Gastroesophageal sphincter (tissue), 3 donors: ENCODE data around the gene AGBL4.
"Not testable (repeated sequence)": the region's sequence is repeated elsewhere in the genome, so short reads cannot be mapped to it uniquely, and the experiment has no call there.

Source experiments
- CTCF ChIP-seq, 4 experiments: fragments of 200-600 bp in 2 of 4; fragments of 450-650 bp in 2 of 4; sonication (generic) in 1 of 4; IDR thresholded peaks; one replicate each; pipeline ENCODE4 v1.5.1; 2017 to 2019; ENCODE audit warnings: antibody characterized with exemption in 4 of 4, mild to moderate bottlenecking in 2 of 4, moderate library complexity in 2 of 4
- POLR2A ChIP-seq, 2 donors: fragments of 450-650 bp; IDR thresholded peaks; one replicate each; pipeline ENCODE4 v1.6.1; 2017; ENCODE audit warnings: antibody characterized with exemption in 2 of 2, mild to moderate bottlenecking in 2 of 2, moderate library complexity in 1 of 2
- POLR2AphosphoS5 ChIP-seq: sonication (generic); formaldehyde crosslinking; IDR thresholded peaks from one replicate; pipeline ENCODE4 v1.6.1; 2017; ENCODE audit warnings: antibody characterized with exemption

- not testable (repeated sequence) for TF ChIP-seq POLR2A (IDR thresholded peaks at IDR 0.05); CTCF (IDR thresholded peaks at IDR 0.05); POLR2AphosphoS5
These were observed 1503.9 kb downstream of the AGBL4 start for GRCh38 chr1:48519896-48520295.
